GM12864 (cell line): Measurements from ENCODE around the gene SBK2.

Experiments used
- DNase-seq: peaks from one replicate; pipeline ENCODE4 v3.0.0-alpha.2; 2011; ENCODE audit warnings: low read depth
- H3K4me3 ChIP-seq: 2 replicates; pipeline ENCODE4 v1.5.1; 2011; ENCODE audit warnings: mild to moderate bottlenecking, low read depth, low read length, control low read depth
- CTCF ChIP-seq: IDR thresholded peaks from 2 replicates; pipeline ENCODE4 v1.5.1; 2011; ENCODE audit warnings: low read depth, mild to moderate bottlenecking, moderate library complexity, low read length, control low read depth, inconsistent platforms; ENCODE audit errors: missing control alignments

The SBK2 gene

GRCh38 chr19:55493052-55493644 lies 43.8 kb downstream of the SBK2 start:
- no peak for TF ChIP-seq CTCF
- no peak for DNase-seq
- H3K4me3 ChIP-seq = no peak overlapping the region

GRCh38 chr19:55492362-55492944 lies 44.5 kb downstream of the SBK2 start:
- H3K4me3 ChIP-seq = no peak overlapping the region
- DNase-seq = no peak
- TF ChIP-seq CTCF = no peak

- no peak for DNase-seq
- no peak overlapping the region for H3K4me3 ChIP-seq
- TF ChIP-seq CTCF = no peak
Observed at GRCh38 chr19:55491546-55492360, 45.2 kb downstream of the SBK2 start.

GRCh38 chr19:55490478-55491432 lies 46.2 kb downstream of the SBK2 start:
- H3K4me3 ChIP-seq = no peak overlapping the region
- no peak for TF ChIP-seq CTCF
- no peak for DNase-seq

- H3K4me3 ChIP-seq = no peak overlapping the region
- TF ChIP-seq CTCF = no peak
- DNase-seq = no peak
Observed at GRCh38 chr19:55489711-55490477, 47.0 kb downstream of the SBK2 start.
